ENCODE data around the gene LRIG2. TPM values are rescaled to one million over a fixed set of nuclear protein-coding genes. Genes with fewer than 3 reads are reported as not detected.

LRIG2 gene
- total and polyA plus RNA-seq, 9 of the 15 experiments (the other 6 are each of a cell fraction or from before 2014, with no cell fraction given), result 1.8 to 28.1 (median 11.5) TPM

GRCh38 chr1:113095790-113096455 is 22.9 kb downstream of the LRIG2 start (continued):
- no peak for TF ChIP-seq E2F6 (IDR thresholded peaks at IDR 0.05; ENCODE audit: borderline replicate concordance in 1 of 2, extremely low read depth in 1 of 2, insufficient read depth in 1 of 2, insufficient read length in 1 of 2, low read depth in 1 of 2, low read length in 1 of 2, poor library complexity in 1 of 2, severe bottlenecking in 1 of 2)
- TF ChIP-seq FOSL1 (tag; conservative IDR thresholded peaks at IDR 0.05), result no peak

- FAIRE-seq, result no peak
- CTCF ChIA-PET (ENCODE audit: low intra/inter-chr PET ratio), result no interaction called here
- no peaks in the 10 kb centered on the region for H3K9me3 ChIP-seq (replicated peaks; ENCODE audit: control insufficient read depth, insufficient read depth, low read depth, low read length)
- in situ Hi-C loops (cut with MboI) (no loop called here), intact Hi-C loops (cut with micrococcal nuclease) (no loop called here)
- H3K27me3 ChIP-seq (ENCODE audit: control insufficient read depth in 2 of 2, insufficient read depth in 2 of 2, low read length in 2 of 2), result no peaks in the 10 kb centered on the region
- ATAC-seq, result no peak
- no peak overlapping the region for H2AFZ ChIP-seq (ENCODE audit: low read depth, low read length)
- H3K4me1 ChIP-seq (replicated peaks in 1 of 2; ENCODE audit: control insufficient read depth in 2 of 2, insufficient read depth in 2 of 2, low read length in 2 of 2), result peaks cover 0 to 4% of the 10 kb centered on the region in 2 experiments; a peak in 1 of 5 replicates
- 92% methylated on average over 3 of the region's 3 CpGs for WGBS (ENCODE audit: insufficient coverage, low coverage, missing lambda C conversion rate)
- no peak overlapping the region for H3K27ac ChIP-seq (ENCODE audit: extremely low read depth, low read depth, low read length)
- BruUV-seq (replicated peaks), result no TSS peak
- H3K9me1 ChIP-seq (ENCODE audit: control insufficient read depth, insufficient read depth, low read length), result no peaks in the 10 kb centered on the region
- H3K79me2 ChIP-seq (ENCODE audit: control insufficient read depth, insufficient read depth, low read length), result peaks cover 10% of the 10 kb centered on the region; the same call in 1 of the 3 replicates
- no peak overlapping the region for H3K9ac ChIP-seq (ENCODE audit: insufficient read depth in 1 of 2, low read depth in 2 of 2, low read length in 2 of 2)
- POLR2A ChIA-PET, result interaction anchor here (0.9 to 1.3 kb wide), 2 partner anchors 19 to 38 kb away, joined by 3 to 4 read pairs; no protein-coding TSS in a partner anchor
- no peak overlapping the region for H3K4me3 ChIP-seq
- TF ChIP-seq HNRNPL (IDR thresholded peaks at IDR 0.05; ENCODE audit: low read depth, low read length) (no peak), ZNF780A (CRISPR knock-in tag; IDR thresholded peaks at IDR 0.05) (no peak)
- H3K4me2 ChIP-seq (ENCODE audit: insufficient read depth, low read length), result no peak overlapping the region
- peaks cover 87% of the 10 kb centered on the region for H3K36me3 ChIP-seq (ENCODE audit: control insufficient read depth, insufficient read depth, low read length)
- DNase-seq (ENCODE audit: extremely low read depth in 1 of 4, low spot score in 3 of 4), result no peak
- no peaks in the 10 kb centered on the region for H4K20me1 ChIP-seq (replicated peaks; ENCODE audit: control insufficient read depth, insufficient read depth, low read length)
These were observed 23.5 kb downstream of the LRIG2 start for GRCh38 chr1:113096493-113096892.
